Keratinocyte (primary cell): Measurements from ENCODE around the gene TAOK3. TPM values are rescaled to one million over a fixed set of nuclear protein-coding genes. Genes with fewer than 3 reads are reported as not detected.

Source experiments
- DNase-seq: peaks from one replicate; pipeline ENCODE4 v3.0.0-alpha.2; 2011; ENCODE audit warnings: low read depth, missing footprints, low spot score
- FAIRE-seq: peaks from 2 replicates; lab custom pipeline; 2011; peaks lifted over from hg19 to GRCh38; lab: Jason Lieb, UNC
- H2AFZ ChIP-seq: 2 replicates; pipeline ENCODE4 v1.6.0; 2012; ENCODE audit warnings: low read length, control low read depth, inconsistent platforms; ENCODE audit not compliant: control insufficient read depth
- H3K27ac ChIP-seq: 2 replicates; pipeline ENCODE4 v1.5.1; 2011; ENCODE audit warnings: low read length; ENCODE audit not compliant: control insufficient read depth, insufficient read depth
- H3K27me3 ChIP-seq: 3 replicates; pipeline ENCODE4 v1.6.0; 2011; ENCODE audit warnings: low read length; ENCODE audit not compliant: control insufficient read depth, insufficient read depth; ENCODE audit errors: extremely low read depth
- H3K36me3 ChIP-seq, 2 experiments: 2 replicates in 1 of 2; 3 replicates in 1 of 2; pipeline ENCODE4 v1.5.1; 2011; ENCODE audit warnings: low read length in 2 of 2, mild to moderate bottlenecking in 1 of 2; ENCODE audit not compliant: control insufficient read depth in 2 of 2, insufficient read depth in 2 of 2; ENCODE audit errors: extremely low read depth in 1 of 2
- H3K4me1 ChIP-seq: 3 replicates; pipeline ENCODE4 v1.5.1; 2011; ENCODE audit warnings: low read length; ENCODE audit not compliant: control insufficient read depth, insufficient read depth; ENCODE audit errors: extremely low read depth
- H3K4me2 ChIP-seq: 3 replicates; pipeline ENCODE4 v1.6.0; 2011; ENCODE audit warnings: low read depth, low read length; ENCODE audit not compliant: control insufficient read depth, insufficient read depth; ENCODE audit errors: extremely low read depth
- H3K4me3 ChIP-seq, 3 experiments: fragments of 200-600 bp in 1 of 3; sonication (generic) in 1 of 3; 2 replicates in 2 of 3; 3 replicates in 1 of 3; pipeline ENCODE4 v1.5.1; 2011 to 2016; ENCODE audit warnings: low read length in 3 of 3, mild to moderate bottlenecking in 3 of 3, control low read depth in 2 of 3, inconsistent platforms in 1 of 3, low read depth in 1 of 3, mixed read lengths in 1 of 3, mixed run types in 1 of 3, moderate library complexity in 1 of 3; ENCODE audit not compliant: control insufficient read depth in 2 of 3, insufficient read depth in 2 of 3; ENCODE audit errors: extremely low read depth in 1 of 3
- H3K79me2 ChIP-seq: 2 replicates; pipeline ENCODE4 v1.6.0; 2012; ENCODE audit warnings: low read length; ENCODE audit not compliant: control insufficient read depth, insufficient read depth
- H3K9ac ChIP-seq: 3 replicates; pipeline ENCODE4 v1.6.0; 2011; ENCODE audit warnings: low read length; ENCODE audit not compliant: control insufficient read depth, insufficient read depth; ENCODE audit errors: extremely low read depth
- H3K9me1 ChIP-seq: 3 replicates; pipeline ENCODE4 v1.6.0; 2011; ENCODE audit warnings: low read length; ENCODE audit not compliant: control insufficient read depth, insufficient read depth; ENCODE audit errors: extremely low read depth
- H3K9me3 ChIP-seq: 2 replicates; pipeline ENCODE4 v1.5.1; 2012; ENCODE audit warnings: low read depth, low read length; ENCODE audit not compliant: control insufficient read depth
- H4K20me1 ChIP-seq: 3 replicates; pipeline ENCODE4 v1.6.0; 2011; ENCODE audit warnings: low read length; ENCODE audit not compliant: control insufficient read depth, insufficient read depth; ENCODE audit errors: extremely low read depth
- CTCF ChIP-seq, 3 experiments: IDR thresholded peaks in 1 of 3; conservative IDR thresholded peaks in 1 of 3; optimal IDR thresholded peaks in 1 of 3; 2 replicates in 2 of 3; 3 replicates in 1 of 3; pipeline versions ENCODE3 to v1.5.1; 2011; ENCODE audit warnings: low read length in 3 of 3, mild to moderate bottlenecking in 3 of 3, moderate library complexity in 2 of 3, control low read depth in 1 of 3, inconsistent platforms in 1 of 3; ENCODE audit not compliant: insufficient read depth in 2 of 3; ENCODE audit errors: extremely low read depth in 1 of 3
- EZH2 ChIP-seq: IDR thresholded peaks from one replicate; pipeline ENCODE4 v1.6.1; 2012; ENCODE audit warnings: inconsistent platforms, mild to moderate bottlenecking, low read length, moderate library complexity
- dilution Hi-C: fragments of 300-500 bp; cut with MboI; formaldehyde crosslinking; loops from one replicate; pipeline ENCODE4 v1.7.0; 2020; ENCODE audit warnings: low sequenced_read_pairs; ENCODE audit not compliant: extremely low pct_ligation_motif_present
- polyA plus RNA-seq, 5 experiments: library from polyadenylated mRNA; depleted of rRNA in 3 of 5; stranded (reverse) in 3 of 5; stranded (forward) in 1 of 5; unstranded in 1 of 5; fragments of >200 nt; gene quantifications; 1 replicate in 1 of 5; 2 replicates in 3 of 5; 3 replicates in 1 of 5; pipeline versions ENCODE4 v1.2.1 to v1.2.3, GENCODE V29; 2011 to 2012; ENCODE audit warnings: missing spikeins in 2 of 5, low read depth in 1 of 5, low replicate concordance in 1 of 5

TAOK3 gene
- polyA plus RNA-seq, 1 donor (not counting 4 experiments of a cell fraction or from before 2014, with no cell fraction given), result 35.0 TPM

- H4K20me1 ChIP-seq, result no peaks in the 10 kb centered on the region
- H3K9ac ChIP-seq, result no peak overlapping the region
- no peak overlapping the region for H3K4me3 ChIP-seq
- dilution Hi-C loops, result no loop called here
- no peaks in the 10 kb centered on the region for H3K9me3 ChIP-seq
- no peaks in the 10 kb centered on the region for H3K9me1 ChIP-seq
- peaks cover 4 to 12% of the 10 kb centered on the region in 2 experiments for H3K36me3 ChIP-seq
- no peak overlapping the region for H3K27ac ChIP-seq
- no peak for DNase-seq
- TF ChIP-seq EZH2 (no peak), CTCF (optimal IDR thresholded peaks at IDR 0.05 in 1 of 3, IDR thresholded peaks at IDR 0.05 in 1 of 3, conservative IDR thresholded peaks at IDR 0.05 in 1 of 3; ENCODE audit: extremely low read depth in 1 of 3, insufficient read depth in 2 of 3, low read length in 3 of 3) (no peak)
- no peak overlapping the region for H2AFZ ChIP-seq
- FAIRE-seq, result no peak
- peaks cover 13% of the 10 kb centered on the region for H3K4me1 ChIP-seq
- no peak overlapping the region for H3K4me2 ChIP-seq
- H3K79me2 ChIP-seq, result peaks cover 2% of the 10 kb centered on the region
- no peaks in the 10 kb centered on the region for H3K27me3 ChIP-seq
These were observed 189.6 kb downstream of the TAOK3 start for GRCh38 chr12:118183155-118183554.

GRCh38 chr12:118175823-118176447, 196.8 kb downstream of the TAOK3 start:
- H3K27me3 ChIP-seq, result no peaks in the 10 kb centered on the region
- FAIRE-seq (no peak), DNase-seq (no peak)
- no peaks in the 10 kb centered on the region for H3K79me2 ChIP-seq
- dilution Hi-C loops, result no loop called here
- H4K20me1 ChIP-seq, result no peaks in the 10 kb centered on the region
- no peak overlapping the region for H3K27ac ChIP-seq
- no peaks in the 10 kb centered on the region for H3K9me1 ChIP-seq
- no peak overlapping the region for H3K4me2 ChIP-seq
- H3K4me1 ChIP-seq, result no peaks in the 10 kb centered on the region
- TF ChIP-seq EZH2 (no peak), CTCF (optimal IDR thresholded peaks at IDR 0.05 in 1 of 3, IDR thresholded peaks at IDR 0.05 in 1 of 3, conservative IDR thresholded peaks at IDR 0.05 in 1 of 3; ENCODE audit: extremely low read depth in 1 of 3, insufficient read depth in 2 of 3, low read length in 3 of 3) (no peak)
- no peaks in the 10 kb centered on the region for H3K9me3 ChIP-seq
- H3K9ac ChIP-seq, result no peak overlapping the region
- peaks cover 21 to 23% of the 10 kb centered on the region in 2 experiments for H3K36me3 ChIP-seq
- H3K4me3 ChIP-seq, result no peak overlapping the region
- no peak overlapping the region for H2AFZ ChIP-seq
